Measurements from ENCODE around the gene CNKSR3. TPM values are rescaled to one million over a fixed set of nuclear protein-coding genes. Genes with fewer than 3 reads are reported as not detected.

The CNKSR3 gene
- total RNA-seq, 4 donors from 2014 or later = 8.8 to 12.4 (median 11.2) TPM

- no peaks in the 10 kb centered on the region for H3K27me3 ChIP-seq
- no peaks in the 10 kb centered on the region for H3K9me3 ChIP-seq
- H3K4me3 ChIP-seq = no peak overlapping the region
- peaks cover 8% of the 10 kb centered on the region for H3K36me3 ChIP-seq
- DNase-seq (ENCODE audit: low spot score in 2 of 2) = no peak
- no peak for TF ChIP-seq POLR2AphosphoS5 (IDR thresholded peaks at IDR 0.05)
- TF ChIP-seq POLR2A (IDR thresholded peaks at IDR 0.05) = no peak
- TF ChIP-seq EP300 (IDR thresholded peaks at IDR 0.05) = no peak
- no peak for TF ChIP-seq CTCF (IDR thresholded peaks at IDR 0.05)
- 88% methylated on average over 5 of the region's 5 CpGs for WGBS
- H3K4me1 ChIP-seq = peaks cover 17% of the 10 kb centered on the region
- peak overlapping the region; percentile 9 for H3K27ac ChIP-seq
Measured at GRCh38 chr6:154411076-154411475, 99.4 kb downstream of the CNKSR3 start.

- Histone ChIP-seq H3K4me1 (peaks cover 17% of the 10 kb centered on the region), H3K36me3 (peaks cover 8% of the 10 kb centered on the region)
- 40% methylated on average over 8 of the region's 8 CpGs for WGBS
Measured at GRCh38 chr6:154410619-154411072, 99.8 kb downstream of the CNKSR3 start.

GRCh38 chr6:154408891-154409500 lies 101.5 kb downstream of the CNKSR3 start:
- TF ChIP-seq CTCF (IDR thresholded peaks at IDR 0.05) (no peak), POLR2AphosphoS5 (IDR thresholded peaks at IDR 0.05) (no peak), EP300 (IDR thresholded peaks at IDR 0.05) (no peak), POLR2A (IDR thresholded peaks at IDR 0.05) (no peak)
- WGBS = 55% methylated on average over 4 of the region's 4 CpGs
- no peaks in the 10 kb centered on the region for H3K9me3 ChIP-seq

More at GRCh38 chr6:154410619-154411072, 99.8 kb downstream of the CNKSR3 start:
- DNase-seq (ENCODE audit: low spot score in 2 of 2) = no peak
- H3K4me3 ChIP-seq = no peak overlapping the region
- H3K27ac ChIP-seq = peak overlapping the region; percentile 55
- TF ChIP-seq EP300 (IDR thresholded peaks at IDR 0.05) (no peak), CTCF (IDR thresholded peaks at IDR 0.05) (no peak), POLR2A (IDR thresholded peaks at IDR 0.05) (no peak)
- H3K9me3 ChIP-seq = no peaks in the 10 kb centered on the region
- no peaks in the 10 kb centered on the region for H3K27me3 ChIP-seq

GRCh38 chr6:154407440-154407839 lies 103.0 kb downstream of the CNKSR3 start:
- no peaks in the 10 kb centered on the region for H3K9me3 ChIP-seq
- no peaks in the 10 kb centered on the region for H3K27me3 ChIP-seq
- H3K4me1 ChIP-seq = peaks cover 17% of the 10 kb centered on the region
- 93% methylated on average over 5 of the region's 5 CpGs for WGBS
- no peaks in the 10 kb centered on the region for H3K36me3 ChIP-seq
- DNase-seq (ENCODE audit: low spot score in 2 of 2) = no peak
- no peak overlapping the region for H3K27ac ChIP-seq
- no peak for TF ChIP-seq EP300 (IDR thresholded peaks at IDR 0.05)
- no peak for TF ChIP-seq CTCF (IDR thresholded peaks at IDR 0.05)
- TF ChIP-seq POLR2AphosphoS5 (IDR thresholded peaks at IDR 0.05) = no peak
- TF ChIP-seq POLR2A (IDR thresholded peaks at IDR 0.05) = no peak
- no peak overlapping the region for H3K4me3 ChIP-seq

More at GRCh38 chr6:154408891-154409500, 101.5 kb downstream of the CNKSR3 start:
- H3K27me3 ChIP-seq = no peaks in the 10 kb centered on the region
- H3K27ac ChIP-seq = no peak overlapping the region
- DNase-seq (ENCODE audit: low spot score in 2 of 2) = no peak
- peaks cover 17% of the 10 kb centered on the region for H3K4me1 ChIP-seq
- H3K36me3 ChIP-seq = peaks cover 2% of the 10 kb centered on the region
- no peak overlapping the region for H3K4me3 ChIP-seq

GRCh38 chr6:154406869-154407268 lies 103.6 kb downstream of the CNKSR3 start:
- Histone ChIP-seq H3K27ac (no peak overlapping the region), H3K9me3 (no peaks in the 10 kb centered on the region), H3K4me3 (no peak overlapping the region), H3K4me1 (peaks cover 20% of the 10 kb centered on the region), H3K36me3 (no peaks in the 10 kb centered on the region), H3K27me3 (no peaks in the 10 kb centered on the region)
- no peak for TF ChIP-seq CTCF (IDR thresholded peaks at IDR 0.05)
- no peak for DNase-seq (ENCODE audit: low spot score in 2 of 2)
- WGBS = 95% methylated on average over 10 of the region's 10 CpGs

Measured in suprapubic skin (tissue), 4 donors.